ENCODE measurements around the gene ERI3. TPM values are rescaled to one million over a fixed set of nuclear protein-coding genes. Genes with fewer than 3 reads are reported as not detected.

Gene ERI3
- total RNA-seq, 2 donors from 2014 or later: 26.3 to 58.8 TPM

DNA sequence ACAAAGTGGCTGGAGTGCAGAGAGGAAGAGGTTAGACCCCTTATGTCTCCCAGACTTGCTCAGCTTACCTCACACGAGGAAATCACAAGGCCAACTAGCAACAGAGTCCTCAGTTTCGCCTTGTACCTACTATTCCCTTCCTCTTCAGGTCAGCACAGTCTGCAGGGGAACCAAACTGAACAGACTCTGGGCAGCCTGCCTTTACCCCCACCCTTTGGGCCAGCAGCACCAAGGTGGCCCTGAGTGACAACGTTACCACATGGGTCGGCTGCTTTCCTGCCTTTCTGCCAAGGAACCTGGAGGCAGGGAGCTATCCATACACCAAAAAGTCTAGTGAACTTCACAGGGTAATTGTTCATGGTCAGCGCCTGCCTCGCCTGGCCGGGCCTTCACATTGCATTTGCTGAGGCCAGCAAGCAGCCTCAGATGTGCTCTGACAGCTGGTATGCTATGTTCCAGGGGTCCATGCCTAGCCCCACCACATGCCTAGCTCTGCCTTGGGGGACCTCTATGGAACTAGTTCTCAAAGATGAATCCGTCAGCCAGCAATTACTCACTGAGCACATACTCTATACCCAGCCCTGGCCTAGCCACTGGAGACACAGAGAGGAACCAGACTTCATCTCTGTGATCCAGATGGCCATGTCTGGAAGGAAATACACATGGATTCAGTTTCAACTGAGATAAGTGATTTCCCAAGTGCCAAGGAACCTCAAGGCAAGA is 72.2 kb downstream of the ERI3 start:
- DNase-seq (ENCODE audit: low spot score in 2 of 2) (no peak), ATAC-seq (no peak)
- H3K36me3 Mint-ChIP-seq: peaks cover 5 to 7% of the 10 kb centered on the region in 2 donors
- H3K27ac Mint-ChIP-seq: peak overlapping the region in 1 of 2 donors; percentile 88
- H3K9me3 Mint-ChIP-seq: no peaks in the 10 kb centered on the region

DNA sequence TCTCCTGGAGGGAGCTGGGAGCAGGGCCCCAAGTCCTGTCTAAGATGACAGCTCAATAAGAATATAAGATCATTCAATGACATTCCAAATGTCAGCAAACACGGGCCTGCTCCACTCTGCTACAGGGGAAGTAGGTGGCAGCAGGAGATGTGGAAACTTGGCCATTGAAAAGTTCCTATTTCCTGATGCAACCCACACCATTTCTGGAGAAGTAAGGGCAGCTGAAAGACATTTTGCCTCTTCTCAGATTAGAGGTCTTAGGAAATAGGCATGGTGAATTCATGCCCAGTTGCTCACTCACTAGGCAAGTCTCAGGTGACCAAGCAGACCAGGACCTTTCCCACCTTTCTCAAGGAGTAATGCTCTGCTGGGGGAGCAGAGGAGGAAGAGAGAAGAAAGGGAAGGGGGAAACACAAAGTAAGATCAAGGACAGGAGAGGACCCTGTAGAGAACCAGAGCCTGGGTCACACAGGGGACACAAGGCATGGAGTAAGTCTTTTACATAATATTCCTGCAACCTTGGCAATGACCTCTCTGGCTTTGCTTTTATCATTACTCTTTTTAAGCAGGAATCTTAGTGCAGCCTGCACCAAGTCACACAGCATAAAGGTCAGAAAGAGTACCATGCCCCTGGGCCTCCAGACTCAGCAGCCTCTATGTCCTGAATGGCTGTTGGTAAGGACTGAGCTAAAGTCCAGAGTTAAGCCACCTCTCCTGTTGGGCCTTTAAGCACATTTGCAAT is 72.9 kb downstream of the ERI3 start:
- DNase-seq (ENCODE audit: low spot score in 2 of 2): no peak
- Mint-ChIP-seq H3K27ac (peak overlapping the region in 1 of 2 donors; percentile 13), H3K36me3 (peaks cover 5 to 7% of the 10 kb centered on the region in 2 donors), H3K9me3 (no peaks in the 10 kb centered on the region)
- no peak for ATAC-seq

GRCh38 chr1:44276901-44277300 is 78.2 kb downstream of the ERI3 start:
- Mint-ChIP-seq H3K36me3 (no peaks in the 10 kb centered on the region), H3K27ac (no peak overlapping the region), H3K9me3 (no peaks in the 10 kb centered on the region)
- DNase-seq (ENCODE audit: low spot score in 2 of 2) (no peak), ATAC-seq (no peak)

DNA sequence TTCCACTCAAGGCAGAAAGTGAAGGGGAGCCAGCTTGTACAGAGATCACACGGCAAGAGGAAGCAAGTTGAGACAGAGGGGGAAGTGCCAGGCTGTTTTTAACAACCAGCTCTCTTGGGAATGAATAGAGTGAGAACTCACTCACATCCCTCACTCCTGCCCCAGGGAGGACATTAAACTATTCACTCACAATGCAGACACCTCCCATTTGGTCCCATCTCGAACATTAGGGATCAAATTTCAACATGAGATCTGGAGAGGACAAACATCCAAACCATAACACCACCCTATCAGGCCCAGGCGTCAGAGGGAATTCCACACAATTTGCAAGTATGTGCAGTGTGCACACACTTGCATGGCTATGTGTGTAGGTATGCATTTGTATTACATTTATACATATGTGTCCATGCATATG is 79.1 kb downstream of the ERI3 start:
- ATAC-seq (no peak), DNase-seq (ENCODE audit: low spot score in 2 of 2) (no peak)
- H3K9me3 Mint-ChIP-seq: no peaks in the 10 kb centered on the region
- no peak overlapping the region for H3K27ac Mint-ChIP-seq
- H3K36me3 Mint-ChIP-seq: no peaks in the 10 kb centered on the region

- H3K27ac Mint-ChIP-seq: peak overlapping the region in 1 of 2 donors; percentile 78
These were observed 79.6 kb downstream of the ERI3 start for GRCh38 chr1:44275296-44275962.

GRCh38 chr1:44273560-44274350 is 81.3 kb downstream of the ERI3 start:
- H3K36me3 Mint-ChIP-seq: no peaks in the 10 kb centered on the region

More at GRCh38 chr1:44275296-44275962, 79.6 kb downstream of the ERI3 start:
- Mint-ChIP-seq H3K9me3 (no peaks in the 10 kb centered on the region), H3K36me3 (no peaks in the 10 kb centered on the region)
- ATAC-seq (no peak), DNase-seq (ENCODE audit: low spot score in 2 of 2) (no peak)

GRCh38 chr1:44272992-44273391 is 82.1 kb downstream of the ERI3 start:
- no peak for DNase-seq (ENCODE audit: low spot score in 2 of 2)
- Mint-ChIP-seq H3K36me3 (no peaks in the 10 kb centered on the region), H3K27ac (no peak overlapping the region), H3K9me3 (no peaks in the 10 kb centered on the region)
- no peak for ATAC-seq

More at GRCh38 chr1:44273560-44274350, 81.3 kb downstream of the ERI3 start:
- no peak overlapping the region for H3K27ac Mint-ChIP-seq
- no peak for ATAC-seq
- H3K9me3 Mint-ChIP-seq: no peaks in the 10 kb centered on the region
- no peak for DNase-seq (ENCODE audit: low spot score in 2 of 2)

GRCh38 chr1:44271646-44272045 is 83.4 kb downstream of the ERI3 start:
- Mint-ChIP-seq H3K36me3 (no peaks in the 10 kb centered on the region), H3K27ac (no peak overlapping the region), H3K9me3 (no peaks in the 10 kb centered on the region)
- ATAC-seq: no peak
- no peak for DNase-seq (ENCODE audit: low spot score in 2 of 2)

GRCh38 chr1:44270686-44271628 is 84.1 kb downstream of the ERI3 start:
- H3K27ac Mint-ChIP-seq: no peak overlapping the region
- ATAC-seq: no peak
- no peaks in the 10 kb centered on the region for H3K9me3 Mint-ChIP-seq
- no peaks in the 10 kb centered on the region for H3K36me3 Mint-ChIP-seq
- DNase-seq (ENCODE audit: low spot score in 2 of 2): no peak

- no peaks in the 10 kb centered on the region for H3K9me3 Mint-ChIP-seq
- no peaks in the 10 kb centered on the region for H3K36me3 Mint-ChIP-seq
- H3K27ac Mint-ChIP-seq: peak overlapping the region in 1 of 2 donors; percentile 90
- ATAC-seq (no peak), DNase-seq (ENCODE audit: low spot score in 2 of 2) (no peak)
These were observed 87.0 kb downstream of the ERI3 start for GRCh38 chr1:44268054-44268453.

GRCh38 chr1:44267438-44267837 is 87.6 kb downstream of the ERI3 start:
- ATAC-seq (no peak), DNase-seq (ENCODE audit: low spot score in 2 of 2) (no peak)
- Mint-ChIP-seq H3K9me3 (no peaks in the 10 kb centered on the region), H3K36me3 (no peaks in the 10 kb centered on the region), H3K27ac (no peak overlapping the region)

DNA sequence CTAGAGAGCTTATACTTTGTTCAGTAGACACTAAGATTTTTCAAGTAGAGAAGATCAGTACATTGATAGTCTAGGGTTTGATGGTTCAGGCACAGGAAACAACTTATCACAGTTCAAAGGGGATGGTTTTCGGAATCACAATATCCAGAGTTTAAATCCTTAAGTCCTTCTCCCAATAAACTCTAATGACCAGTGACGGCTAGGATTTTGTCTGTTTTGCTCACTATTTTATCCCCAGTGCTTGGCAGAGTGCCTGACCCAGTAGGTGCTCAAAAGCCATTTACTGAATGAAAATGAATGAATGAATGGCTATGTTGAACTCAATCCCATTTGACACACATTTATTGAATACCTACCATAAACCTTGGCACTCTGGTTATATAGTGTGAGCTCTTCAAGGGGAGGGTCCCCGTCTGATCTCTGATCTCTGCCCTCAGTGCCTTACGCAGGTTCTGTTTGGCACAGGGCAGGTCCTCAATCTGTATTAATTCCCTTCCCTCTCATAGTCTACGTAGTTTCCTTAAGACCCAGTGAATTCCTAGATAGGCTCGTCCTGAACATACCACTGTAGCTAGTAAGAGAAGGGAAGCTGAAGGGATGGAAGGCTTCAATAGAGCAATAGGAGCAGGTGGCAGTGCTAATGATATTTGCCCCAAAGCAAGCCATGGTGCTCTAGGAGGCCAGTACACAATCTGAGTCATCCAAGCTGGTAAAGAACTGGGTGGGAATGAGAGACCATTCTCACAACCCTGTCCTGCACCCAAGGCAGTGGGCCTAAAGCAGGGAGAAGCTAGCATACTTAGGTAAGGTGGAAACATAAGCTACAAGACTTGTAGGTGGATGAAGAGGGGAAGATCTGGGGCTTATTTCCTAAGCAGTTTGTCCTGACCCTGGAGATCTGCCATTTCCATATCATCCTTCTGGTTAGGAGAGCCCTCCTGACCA is 88.4 kb downstream of the ERI3 start:
- ATAC-seq: no peak
- DNase-seq (ENCODE audit: low spot score in 2 of 2): no peak
- Mint-ChIP-seq H3K27ac (peak overlapping the region in 1 of 2 donors; percentile 48), H3K9me3 (no peaks in the 10 kb centered on the region), H3K36me3 (no peaks in the 10 kb centered on the region)

- peak in 1 of 2 donors; percentile 46 for ATAC-seq
- no peak for DNase-seq (ENCODE audit: low spot score in 2 of 2)
- no peaks in the 10 kb centered on the region for H3K9me3 Mint-ChIP-seq
- H3K27ac Mint-ChIP-seq: peak overlapping the region in 1 of 2 donors; percentile 22
- no peaks in the 10 kb centered on the region for H3K36me3 Mint-ChIP-seq
These were observed 89.2 kb downstream of the ERI3 start for GRCh38 chr1:44265656-44266358.

DNA sequence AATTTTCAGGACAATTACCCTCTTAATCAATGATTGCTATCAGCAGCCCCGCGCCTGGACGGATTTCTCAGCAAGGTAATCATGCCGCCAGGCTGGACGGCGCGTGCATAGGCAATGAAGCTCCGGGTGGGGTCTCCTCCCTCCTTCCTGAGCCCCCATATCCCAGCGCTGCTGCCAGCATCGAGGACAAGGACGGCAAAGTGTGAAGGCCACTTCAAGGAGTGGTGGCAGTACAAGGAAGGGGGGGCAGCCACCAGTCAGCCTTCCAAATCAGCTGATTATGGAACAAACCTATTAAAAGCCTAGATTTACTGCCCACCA is 90.6 kb downstream of the ERI3 start:
- ATAC-seq: no peak
- DNase-seq (ENCODE audit: low spot score in 2 of 2): no peak
- Mint-ChIP-seq H3K27ac (peak overlapping the region in 1 of 2 donors; percentile 73), H3K9me3 (no peaks in the 10 kb centered on the region), H3K36me3 (no peaks in the 10 kb centered on the region)

Measured in activated naive CD4-positive, alpha-beta T cell treated with anti-CD3 and anti-CD28 coated beads, Interleukin-2, amount 50 U/mL, for 72 hours (primary cell).